Measurements from ENCODE around the gene DTNB.
"Not testable (repeated sequence)": the region's sequence is repeated elsewhere in the genome, so short reads cannot be mapped to it uniquely, and the experiment has no call there.

Gene DTNB

DNA sequence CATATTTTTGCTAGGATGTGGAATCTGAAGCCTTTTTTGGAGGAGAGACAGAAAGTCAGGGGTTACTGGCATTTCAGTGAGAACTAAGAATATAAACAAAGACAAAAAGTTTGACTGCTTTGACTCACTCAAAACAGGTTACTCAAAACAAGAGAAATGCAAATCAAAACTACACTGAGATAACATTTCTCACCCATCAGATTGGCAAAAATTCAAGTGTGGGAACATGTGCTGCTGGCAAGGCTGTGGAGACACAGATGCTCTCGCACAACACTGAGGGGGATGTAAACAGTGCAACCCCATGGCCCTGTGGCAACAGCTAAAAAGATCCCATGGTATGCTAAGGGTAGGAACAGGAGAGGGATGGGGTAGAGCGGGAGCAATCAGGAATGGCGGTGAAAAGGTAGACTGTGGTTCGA, 86.6 kb downstream of the DTNB start:
- peak; percentile 22 to 39 for DNase-seq

DNA sequence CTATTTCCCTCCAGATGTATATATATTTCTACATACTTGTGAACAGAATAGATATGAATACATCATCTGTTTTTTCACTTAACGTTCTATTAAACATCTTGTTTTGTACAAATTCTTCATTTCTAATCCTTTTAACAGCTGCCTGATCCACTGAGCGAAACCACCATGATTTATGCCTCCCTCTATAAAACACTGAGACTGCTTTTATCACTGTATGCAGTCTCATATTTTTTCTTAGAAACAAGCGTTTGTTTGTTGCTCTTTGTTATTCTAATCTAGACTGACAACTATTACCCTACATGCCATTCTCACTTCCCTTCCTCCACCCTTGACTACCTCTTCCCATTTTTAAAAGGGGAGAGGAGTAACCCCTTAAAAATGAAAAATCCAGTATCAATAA, 88.2 kb downstream of the DTNB start:
- DNase-seq, result no peak

DNA sequence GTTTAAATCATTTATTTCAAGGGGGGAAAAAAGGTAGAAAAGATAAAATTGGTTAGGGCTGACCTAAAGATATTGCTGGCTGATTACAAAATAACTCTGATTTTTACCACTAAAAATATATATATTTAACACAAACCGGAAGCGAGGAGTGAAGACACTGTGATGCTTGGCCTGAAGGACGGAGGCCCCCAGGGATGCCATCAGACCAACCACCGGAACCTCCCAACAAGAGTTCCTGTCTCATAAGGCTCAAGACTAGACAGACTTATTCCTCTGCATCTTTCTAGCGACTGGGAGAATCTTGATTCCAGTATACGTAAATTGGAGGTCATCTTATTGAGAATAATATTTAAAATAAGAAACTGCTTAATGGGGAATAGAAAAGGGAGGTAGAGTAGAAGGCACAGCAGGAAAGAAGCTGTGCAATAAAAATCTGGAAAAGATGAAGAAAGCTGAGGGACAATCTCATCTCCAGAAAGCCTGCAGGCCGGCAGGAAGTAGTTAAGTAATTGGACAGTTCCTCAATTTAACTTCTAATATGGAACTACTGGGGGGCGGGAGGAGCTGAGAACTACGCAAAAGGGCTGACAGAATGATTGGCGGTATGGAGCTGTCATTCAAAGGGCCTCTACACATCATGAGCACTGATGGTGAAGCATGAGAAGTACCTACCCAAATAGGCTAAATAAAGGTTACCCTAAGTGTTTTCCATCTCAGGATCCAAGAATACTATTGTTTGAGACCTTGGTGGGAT, 91.1 kb downstream of the DTNB start:
- no peak for DNase-seq

DNA sequence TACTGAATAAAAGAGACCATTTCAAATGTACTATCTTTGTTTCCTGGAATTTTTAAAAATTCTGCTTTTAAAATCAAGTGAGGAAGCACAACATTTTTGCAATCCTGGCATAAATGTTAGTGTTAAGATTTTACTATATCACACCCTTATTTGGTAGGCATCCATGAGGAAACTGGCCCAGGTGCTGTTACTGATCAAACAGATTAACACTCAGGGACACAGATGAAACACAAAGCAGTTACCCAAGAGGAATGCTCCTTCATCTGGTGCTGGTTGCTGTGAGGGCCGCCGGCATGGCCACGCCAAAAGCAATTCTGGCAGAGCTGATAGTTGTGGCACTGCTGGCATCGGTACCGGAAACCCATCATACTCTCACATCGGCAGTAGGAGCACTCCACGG, 96.8 kb downstream of the DTNB start:
- no peak for DNase-seq

DNA sequence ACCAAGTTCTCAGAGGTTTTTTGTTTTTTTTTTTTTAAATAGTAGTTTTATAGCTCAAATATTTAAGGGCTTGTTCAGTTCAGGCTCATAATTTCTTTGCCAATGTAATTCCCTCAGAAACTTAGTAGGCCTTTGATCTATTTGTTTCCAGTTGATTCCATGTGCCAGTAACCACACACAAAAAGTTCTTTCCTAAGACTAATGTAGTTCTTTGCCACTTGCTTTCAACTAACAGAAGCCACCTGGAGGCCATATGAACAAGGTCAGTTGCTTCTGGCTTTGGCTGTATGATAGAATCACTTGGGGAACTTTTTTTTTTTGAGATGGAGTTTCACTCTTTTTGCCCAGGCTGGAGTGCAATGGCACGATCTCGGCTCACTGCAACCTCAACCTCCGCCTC, 100.7 kb downstream of the DTNB start:
- no peak for DNase-seq

DNA sequence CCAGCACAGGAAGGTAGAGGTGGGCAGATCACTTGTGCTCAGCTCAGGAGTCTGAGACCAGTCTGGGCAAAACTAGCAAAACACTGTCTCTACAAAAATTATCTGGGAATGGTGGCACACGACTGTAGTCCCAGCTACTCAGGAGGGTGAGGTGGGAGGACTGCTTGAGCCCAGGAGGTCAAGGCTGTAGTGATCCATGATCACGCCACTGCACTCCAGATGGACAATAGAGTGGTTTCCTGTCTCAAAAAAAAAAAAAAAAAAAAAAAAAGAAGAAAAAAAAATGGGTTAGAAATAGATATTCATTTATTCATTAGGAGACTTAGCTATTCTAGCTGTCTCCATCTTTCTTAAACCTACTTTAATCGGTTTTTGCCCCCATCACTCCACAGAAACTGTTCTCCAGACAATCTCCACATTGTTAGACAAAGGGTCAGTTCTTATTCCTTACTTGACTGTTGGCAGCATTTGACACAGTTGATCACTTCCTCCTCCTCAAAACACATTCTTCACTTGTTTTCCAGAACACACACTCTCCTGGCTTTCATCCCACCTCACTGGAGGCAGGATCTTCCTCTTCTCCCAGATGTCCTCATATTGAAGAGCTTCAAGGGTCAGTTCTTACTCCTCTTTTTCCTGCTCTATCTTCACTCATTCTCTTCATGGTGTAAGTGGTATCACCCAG, 103.1 kb downstream of the DTNB start:
- DNase-seq, result no peak

DNA sequence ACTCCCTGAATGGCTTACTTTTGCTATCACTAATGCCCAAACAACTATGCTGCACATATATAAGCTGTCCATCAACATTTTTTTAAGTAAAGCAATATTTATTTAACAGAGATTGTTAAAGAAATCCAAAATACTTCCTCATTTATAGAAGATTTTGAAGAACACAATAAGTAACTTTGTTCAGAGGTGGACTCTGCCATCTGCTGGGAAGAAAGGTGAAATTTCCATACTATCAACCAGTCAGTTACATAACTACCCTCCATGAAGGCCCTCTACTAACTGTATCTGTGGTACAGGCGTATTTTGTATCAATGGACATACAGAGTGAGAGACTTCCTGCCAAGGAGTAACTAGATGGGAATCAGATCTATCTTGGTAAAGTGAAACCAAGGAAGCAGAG, 106.0 kb downstream of the DTNB start:
- no peak for DNase-seq

DNA sequence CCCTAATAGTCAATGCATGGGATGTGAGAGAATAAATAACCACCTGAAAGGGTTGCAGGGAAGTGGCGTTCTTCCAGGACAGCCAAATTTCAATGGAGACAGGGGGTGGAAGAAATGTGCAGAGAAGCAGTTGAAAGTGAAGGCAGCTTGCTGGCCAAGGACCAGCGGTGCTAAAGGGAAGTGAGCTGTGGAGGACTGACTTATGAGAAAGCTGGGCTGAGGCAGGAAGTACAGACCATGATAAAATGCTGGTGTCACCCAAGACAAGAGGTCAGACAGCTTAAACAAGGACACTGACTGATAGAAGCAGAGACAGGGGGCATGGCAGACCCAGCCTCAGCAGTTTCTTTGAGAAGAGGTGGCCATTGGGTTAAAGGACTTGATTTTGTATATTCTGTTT, 106.7 kb downstream of the DTNB start:
- no peak for DNase-seq

DNA sequence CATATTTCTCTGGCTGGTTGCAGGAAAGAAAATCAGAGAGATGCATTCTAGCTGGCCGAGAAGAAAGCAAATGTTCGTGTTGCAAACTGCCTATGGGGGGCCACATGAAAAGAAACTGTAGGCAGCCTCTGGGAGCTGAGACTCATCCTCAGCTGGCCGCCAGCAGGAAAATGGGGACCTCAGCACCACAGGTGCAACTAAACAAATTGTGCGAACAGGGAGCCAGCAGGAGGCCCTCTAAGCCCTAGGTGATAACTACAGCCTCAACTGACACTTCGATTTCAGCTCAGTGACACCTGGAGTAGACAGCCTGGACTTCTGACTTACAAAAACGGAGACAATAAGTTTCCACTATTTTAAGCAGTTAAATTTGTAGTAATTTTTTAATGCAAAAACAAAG, 107.3 kb downstream of the DTNB start:
- no peak for DNase-seq

DNA sequence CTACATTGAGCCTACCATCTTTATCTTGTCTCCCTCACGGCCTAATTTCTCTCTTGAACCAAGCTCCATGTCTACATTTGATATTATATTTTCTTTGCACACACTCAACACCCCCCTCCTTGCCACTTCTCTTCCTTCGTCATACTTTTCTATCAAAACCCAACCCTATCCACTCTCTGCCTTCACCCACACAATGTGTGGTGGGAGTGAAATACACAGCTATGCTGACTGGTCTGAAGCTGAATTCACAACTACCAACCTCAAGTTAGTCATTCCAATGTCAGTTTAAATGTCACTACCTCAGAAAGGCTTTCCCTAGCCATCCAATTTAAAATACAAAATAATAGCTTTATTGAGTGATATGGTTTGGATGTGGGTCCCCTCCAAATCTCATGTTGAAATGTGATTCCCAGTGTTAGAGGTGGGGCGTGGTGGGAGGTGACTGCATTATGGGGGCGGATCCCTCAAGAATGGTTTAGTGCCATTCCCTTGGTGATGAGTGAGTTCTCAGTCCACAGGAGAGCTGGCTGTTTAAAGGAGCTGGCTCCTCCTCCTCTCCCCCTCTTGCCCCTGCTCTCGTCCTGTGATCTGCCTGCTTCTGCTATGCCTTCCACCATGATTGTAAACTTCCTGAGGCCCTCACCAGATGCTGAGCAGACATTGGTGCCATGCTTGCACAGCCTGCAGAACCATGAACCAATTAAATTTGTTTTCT, 112.1 kb downstream of the DTNB start:
- DNase-seq, result peak; percentile 19 to 25

DNA sequence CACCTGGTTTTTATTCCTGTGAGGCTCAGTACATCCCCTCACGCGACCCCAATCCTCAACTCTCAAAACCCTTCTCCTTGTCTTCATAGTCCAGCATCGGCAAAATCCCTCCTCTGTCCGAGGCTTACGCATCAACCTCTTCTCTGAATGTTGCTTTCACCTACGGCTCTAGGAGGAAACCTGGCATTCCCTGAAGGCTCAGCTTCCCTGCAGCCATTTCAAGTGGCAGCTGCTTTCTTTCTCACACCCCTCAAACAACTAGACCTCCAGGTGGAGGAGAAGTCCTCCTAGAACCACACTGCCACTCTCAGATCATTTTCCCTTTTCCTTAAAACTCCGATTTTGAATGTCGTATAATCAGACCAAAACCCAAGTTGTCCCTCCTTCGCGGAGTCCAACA, 114.2 kb downstream of the DTNB start:
- DNase-seq, result no peak

DNA sequence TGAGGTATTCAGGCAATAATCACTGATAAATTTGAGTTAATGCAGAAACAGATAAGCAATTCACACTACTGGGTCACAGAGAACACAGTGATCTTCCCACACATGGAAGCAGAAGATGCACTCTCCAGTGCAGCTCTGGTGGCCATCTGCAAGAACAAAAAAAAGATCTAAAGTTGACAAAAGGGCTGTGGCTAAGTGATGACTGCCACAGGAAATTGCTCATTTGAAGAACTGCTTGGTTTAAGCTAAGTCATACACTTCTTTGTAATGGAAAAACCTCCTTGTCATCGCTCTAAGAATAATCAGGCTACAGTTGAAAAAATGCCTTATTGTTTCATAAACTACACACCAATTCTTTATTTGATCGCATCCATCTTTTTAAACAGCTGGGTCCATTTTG, 115.1 kb downstream of the DTNB start:
- DNase-seq, result peak; percentile 22 to 43

DNA sequence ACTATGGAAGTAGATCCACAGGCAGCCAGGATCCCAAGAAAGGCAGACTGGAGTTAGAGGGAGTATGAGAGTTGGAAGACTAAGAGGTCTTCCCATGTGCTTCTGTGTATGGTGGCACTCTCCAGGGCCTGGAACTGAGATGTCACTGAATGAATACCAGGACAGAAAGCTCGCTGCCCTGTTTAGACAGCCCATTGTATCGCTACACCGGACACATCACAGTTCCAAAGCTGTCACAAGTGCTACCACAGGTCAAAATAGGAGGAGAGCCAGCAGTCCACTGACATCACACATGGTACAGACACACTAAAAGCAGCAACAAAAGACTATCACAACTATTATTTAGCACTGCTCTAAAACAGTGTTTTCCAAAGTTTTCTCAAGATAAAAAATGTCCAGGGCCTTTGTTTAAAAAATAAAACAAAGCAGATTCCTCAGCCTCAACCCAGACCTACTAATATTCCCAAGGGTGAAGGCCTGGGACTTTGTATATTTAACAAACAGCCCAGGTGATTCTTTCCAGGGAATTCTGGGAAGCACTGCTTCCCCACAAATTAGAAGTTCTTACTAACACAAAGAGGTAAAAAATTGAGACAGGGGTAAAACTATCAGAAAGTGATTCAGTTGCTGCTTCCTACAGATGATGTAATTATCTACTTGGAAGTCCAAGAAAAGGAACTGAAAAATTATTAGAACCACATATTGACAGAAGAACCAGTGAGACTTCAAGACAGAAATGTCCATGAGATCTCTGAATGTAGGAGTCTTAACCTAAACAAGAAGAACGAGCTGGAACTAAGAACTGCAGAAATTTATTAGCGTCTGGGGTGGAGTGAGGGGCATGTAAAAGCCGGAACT, 116.0 kb downstream of the DTNB start:
- no peak for DNase-seq

DNA sequence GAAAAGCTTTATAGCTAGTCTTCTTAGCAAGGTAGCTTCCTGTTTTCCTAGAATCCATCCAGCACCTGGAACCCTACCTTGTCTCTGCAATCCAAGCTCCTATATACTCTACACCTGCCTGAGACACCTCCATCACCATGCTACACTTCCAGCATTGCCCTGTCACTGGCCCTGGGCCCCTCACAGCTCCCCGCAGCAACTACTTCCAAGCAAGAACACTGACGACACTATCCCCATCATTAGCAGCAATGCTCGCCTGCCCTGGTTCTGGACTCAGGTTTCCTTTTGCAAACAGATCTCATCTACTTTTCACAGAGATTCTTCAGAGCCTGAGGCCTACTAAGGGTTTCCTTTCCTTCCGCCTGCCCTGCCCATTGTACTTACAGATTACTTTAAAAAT, 121.1 kb downstream of the DTNB start:
- DNase-seq, result no peak

DNA sequence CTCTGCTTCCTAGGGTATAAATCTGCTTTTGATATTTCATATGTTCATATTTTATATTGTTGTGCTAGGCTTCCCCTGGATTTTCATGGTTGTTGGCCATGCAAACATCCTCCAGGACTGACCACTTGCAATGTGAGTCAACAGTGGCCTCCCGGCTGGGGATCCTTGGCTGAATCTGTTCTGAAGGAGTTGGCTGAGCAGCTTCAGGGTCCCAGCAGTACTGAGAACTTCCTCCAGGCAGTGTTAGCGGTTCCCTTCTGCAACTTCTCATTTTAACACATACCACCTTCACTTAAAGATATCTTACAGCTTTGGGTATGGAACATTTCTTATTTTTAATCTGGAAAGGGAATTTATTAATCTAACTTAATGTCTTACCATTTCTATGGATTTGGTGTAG, 122.1 kb downstream of the DTNB start:
- DNase-seq, result no peak

DNA sequence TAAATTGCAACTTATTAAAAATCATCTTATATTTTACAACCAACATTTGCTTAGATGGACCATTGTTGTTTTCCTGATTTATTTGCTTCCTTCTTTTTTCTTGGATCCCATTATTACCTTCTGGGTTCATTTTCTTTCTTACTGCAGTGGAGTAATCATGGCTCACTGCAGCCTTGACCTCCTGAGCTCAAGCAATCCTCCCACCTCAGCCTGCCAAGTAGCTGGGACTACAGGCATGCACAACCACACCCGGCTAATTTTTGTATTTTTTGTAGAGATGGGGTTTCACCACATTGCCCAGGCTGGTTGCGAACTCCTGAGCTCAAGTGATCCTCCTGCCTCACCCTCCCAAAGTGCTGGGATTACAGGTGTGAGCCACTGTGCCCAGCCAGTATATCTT, 123.8 kb downstream of the DTNB start:
- DNase-seq, result not testable (repeated sequence)

DNA sequence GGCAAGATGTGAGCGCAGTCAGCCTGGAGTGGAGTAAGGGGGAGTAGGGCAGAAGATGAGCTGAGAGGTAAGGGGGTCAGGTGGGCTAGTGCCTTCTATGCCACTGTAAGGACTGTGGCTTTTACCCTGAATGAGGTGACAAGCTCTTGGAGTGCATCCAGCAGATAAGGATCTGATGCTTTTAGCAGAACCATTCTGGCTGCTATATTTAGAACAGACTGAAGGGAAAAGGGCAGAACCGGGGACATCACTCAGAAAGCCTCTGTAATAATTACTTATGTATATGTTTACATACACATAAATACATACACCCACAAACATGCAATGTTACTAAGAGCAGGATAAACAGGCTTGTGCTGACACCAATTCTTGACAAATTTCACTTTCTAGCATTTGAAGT, 124.8 kb downstream of the DTNB start:
- DNase-seq, result no peak

DNA sequence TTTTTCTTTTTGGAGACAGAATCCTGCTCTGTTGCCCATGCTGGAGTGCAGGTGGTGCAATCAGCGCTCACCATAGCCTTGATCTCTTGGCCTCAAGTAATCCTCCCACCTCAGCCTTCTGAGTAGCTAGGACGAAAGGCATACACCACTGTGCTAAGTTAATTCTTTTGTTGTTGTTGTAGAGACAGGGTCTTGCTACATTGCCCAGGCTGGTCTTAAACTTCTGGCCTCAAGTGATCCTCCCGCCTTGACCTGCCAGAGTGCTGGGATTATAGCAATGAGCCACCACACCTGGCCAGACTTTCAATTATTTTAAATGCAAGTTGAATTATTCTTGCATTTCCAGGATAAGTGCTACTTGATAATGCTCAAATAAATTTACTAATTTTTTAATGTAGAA, 126.5 kb downstream of the DTNB start:
- no peak for DNase-seq

DNA sequence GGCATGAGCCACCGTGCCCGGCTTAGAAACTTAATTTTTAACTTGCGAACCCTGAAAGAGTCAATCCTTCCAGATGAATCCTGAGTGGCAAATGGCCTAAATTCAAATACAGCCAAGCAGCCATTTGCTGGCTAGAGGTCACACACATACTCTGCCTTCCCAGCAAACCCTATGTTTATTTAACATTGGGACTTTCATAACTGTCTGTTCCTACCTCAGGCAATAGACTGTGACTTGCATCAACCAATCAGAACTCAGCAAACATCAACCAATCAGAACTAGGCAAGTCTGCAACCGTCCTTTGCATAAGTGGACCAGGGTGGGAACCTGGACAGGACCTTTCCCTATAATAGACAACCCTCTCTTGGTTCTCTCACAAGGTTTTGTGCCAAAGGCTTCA, 127.5 kb downstream of the DTNB start:
- DNase-seq, result no peak

DNA sequence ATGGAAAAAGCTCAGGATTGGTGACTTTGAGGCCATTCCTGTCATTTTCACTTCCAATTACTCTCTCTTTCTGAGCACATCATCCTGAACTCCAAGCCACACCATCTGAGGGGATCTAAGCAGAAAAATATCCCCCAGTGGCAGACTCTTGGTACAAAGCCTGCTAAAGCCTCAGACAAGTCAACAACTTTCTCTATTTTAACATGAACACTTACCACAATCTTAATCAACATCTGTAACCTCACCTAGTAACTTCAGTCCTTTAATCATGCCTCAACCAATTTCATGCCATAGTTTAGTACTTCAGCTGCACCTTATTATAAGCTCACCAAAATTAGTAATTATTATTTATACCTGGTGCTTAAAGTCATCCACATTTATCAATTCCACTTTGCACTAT, 128.9 kb downstream of the DTNB start:
- no peak for DNase-seq

DNA sequence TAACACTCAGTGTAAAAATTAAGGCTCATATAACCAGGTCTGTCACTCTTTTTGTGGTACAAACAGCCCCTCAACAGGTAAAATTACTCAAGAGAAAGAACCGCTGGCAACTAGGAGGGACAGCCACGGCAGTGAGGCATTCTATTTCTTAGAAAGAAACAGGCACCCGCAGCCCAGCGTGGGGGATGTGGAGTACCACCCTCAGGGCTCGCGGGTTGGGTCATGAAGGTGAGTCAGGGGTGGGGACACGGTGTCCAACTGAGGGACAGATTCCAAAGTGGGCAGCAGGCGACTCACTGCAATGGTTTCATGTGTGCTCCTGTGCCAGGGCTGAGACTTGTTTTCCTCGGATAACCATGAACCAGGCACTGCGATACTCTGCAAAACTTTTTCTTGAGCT, 129.4 kb downstream of the DTNB start:
- no peak for DNase-seq

DNA sequence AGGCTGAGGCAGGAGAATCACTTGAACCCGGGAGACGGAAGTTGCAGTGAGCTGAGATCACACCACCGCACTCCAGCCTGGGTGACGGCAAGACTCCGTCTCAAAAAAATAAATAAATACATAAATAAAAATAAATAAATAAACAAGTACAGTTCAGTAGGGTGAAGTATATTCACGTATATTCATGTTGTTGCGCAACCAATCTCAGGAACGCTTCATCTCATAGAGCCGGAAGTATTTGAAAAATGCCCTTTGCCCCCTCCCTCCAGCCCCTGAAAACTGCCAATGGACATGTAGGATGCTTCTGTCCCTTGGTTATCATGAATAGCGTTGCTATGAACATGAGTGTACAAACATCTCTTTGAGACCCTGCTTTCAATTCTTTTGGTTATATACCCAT, 132.0 kb downstream of the DTNB start:
- no peak for DNase-seq

DNA sequence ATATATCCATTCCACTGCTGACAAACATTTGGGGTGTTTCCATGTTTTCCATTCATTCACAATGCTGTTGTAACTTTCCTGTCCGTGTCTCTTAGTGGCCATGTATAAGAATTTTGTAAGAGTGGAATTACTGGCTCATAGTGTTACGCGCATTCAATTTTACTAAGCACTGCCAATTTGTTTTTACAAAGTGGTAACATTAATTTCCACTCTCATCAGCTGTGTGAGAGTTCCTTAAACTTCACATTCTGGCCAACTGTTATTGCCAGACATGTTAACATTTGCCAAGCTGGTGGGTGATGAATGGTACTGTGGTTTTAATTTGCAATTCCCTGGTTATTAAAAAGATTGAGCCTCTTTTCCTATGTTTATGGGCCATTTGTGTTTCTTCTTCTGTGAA, 134.2 kb downstream of the DTNB start:
- no peak for DNase-seq
